HG02759 (cell line): ENCODE results near the gene TAB3.
A peak's percentile ranks its signal among the peaks of the same experiment; 100 is the strongest.
"Not testable (repeated sequence)": the region's sequence is repeated elsewhere in the genome, so short reads cannot be mapped to it uniquely, and the experiment has no call there.

Experiments used
- ATAC-seq: cut with Tn5 transposase; IDR thresholded peaks from one replicate; pipeline ENCODE4 v1.9.1; 2021; ENCODE audit warnings: mild to moderate bottlenecking, moderate library complexity; ENCODE audit not compliant: unreplicated experiment

Gene TAB3

DNA sequence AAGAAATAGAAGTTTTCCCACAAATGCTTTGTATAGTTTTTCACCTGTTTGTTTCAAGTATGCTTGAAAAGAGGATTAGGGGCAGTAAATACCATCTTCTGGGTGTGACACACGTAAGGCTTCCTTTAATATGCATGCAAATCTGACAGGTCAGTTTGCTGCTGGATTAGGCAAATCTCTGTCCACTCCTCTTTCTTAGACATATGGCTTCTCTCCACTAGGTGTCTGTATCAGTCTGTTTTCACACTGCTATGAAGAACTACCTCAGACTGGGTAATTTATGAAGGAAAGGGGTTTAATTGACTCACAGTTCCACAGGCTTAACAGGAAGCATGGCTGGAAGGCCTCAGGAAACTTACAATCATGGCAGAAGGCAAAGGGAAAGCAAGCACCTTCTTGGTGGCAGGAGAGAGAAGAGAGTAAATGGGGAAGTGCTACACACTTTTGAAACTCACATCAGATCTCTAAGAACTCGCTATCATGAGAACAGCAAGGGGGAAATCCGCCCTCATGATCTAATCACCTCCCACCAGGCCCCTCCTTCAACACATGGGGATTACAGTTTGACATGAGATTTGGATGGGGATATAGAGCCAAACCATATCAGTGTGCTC is 66.9 kb downstream of the TAB3 start:
- peak; percentile 82 for ATAC-seq

GRCh38 chrX:30821116-30821515 is 67.9 kb downstream of the TAB3 start:
- no peak for ATAC-seq

DNA sequence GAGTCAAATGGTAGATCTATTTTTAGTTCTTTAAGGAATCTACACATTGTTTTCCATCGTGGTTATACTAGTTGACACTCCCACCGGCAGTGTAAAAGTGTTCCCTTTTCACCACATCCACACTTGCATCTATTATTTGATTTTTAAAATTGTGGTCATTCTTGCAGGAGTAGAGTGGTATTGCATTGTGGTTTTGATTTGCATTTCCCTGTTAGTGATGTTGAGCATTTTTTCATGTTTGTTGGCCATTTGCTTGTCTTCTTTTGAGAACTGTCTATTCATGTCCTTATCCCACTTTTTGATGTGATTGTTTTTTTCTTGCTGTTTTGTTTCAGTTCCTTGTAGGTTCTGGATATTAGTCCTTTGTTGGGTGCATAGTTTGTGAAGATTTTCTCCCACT is 70.0 kb downstream of the TAB3 start:
- no peak for ATAC-seq

DNA sequence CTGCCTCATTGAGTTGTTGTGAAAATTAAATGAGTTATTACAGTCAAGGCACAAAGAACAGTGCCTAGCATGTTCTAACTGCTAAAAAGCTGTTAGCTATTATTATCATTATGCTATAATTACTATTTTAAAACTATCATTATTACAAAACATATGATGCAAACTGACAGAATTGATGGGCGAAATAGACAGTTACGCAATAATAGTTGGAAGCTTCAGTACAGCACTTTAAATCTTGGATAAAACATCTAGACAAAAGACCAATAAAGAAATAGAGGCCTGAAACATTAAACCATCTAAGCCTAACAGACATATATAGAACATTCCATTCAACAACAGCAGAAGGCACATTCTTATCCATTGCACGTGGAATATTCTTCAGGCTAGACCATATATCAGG is 73.0 kb downstream of the TAB3 start:
- no peak for ATAC-seq

GRCh38 chrX:30814978-30815377 is 74.1 kb downstream of the TAB3 start:
- no peak for ATAC-seq

DNA sequence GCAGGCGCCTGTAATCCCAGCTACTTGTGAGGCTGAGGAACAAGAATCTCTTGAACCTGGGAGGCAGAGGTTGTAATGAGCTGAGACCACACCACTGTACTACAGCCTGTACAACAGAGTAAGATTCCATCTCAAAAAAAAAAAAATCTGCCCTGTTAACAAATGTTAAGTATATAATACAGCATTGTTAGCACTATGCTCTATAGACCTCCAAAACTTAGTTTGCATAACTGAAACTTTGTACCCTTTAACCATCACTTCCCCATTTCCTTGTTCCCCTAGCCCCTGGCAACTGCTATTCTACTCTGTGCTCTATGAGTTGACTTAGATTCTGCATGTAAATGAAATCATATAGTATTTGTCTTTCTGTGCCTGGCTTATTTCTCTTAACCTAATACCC is 76.7 kb downstream of the TAB3 start:
- ATAC-seq, result peak; percentile 97

DNA sequence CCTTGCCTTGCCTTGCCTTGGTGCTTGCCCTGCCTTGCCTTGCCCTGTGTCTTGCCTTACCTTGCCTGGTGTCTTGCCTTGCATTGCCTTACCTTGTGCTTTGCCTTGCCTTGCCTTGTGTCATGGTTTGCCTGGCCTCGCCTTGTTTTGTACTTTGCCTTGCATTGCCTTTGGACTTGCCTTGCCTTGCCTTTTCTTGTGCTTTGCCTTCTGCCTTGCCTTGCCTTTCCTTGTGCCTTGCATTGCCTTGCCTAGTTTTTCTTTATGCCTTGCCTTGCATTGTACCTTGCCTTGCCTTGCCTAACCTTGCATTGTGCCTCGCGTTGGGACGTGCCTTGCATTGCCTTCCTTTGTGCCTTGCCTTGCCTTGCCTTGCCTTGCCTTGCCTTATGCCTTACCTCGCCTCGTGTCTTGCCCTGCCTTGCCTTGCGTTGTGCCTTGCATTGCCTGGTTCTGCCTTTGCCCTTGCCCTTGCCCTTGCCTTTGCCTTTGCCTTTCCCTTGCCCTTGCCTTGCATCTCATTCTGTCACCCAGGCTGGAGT is 82.8 kb downstream of the TAB3 start:
- ATAC-seq, result no peak

DNA sequence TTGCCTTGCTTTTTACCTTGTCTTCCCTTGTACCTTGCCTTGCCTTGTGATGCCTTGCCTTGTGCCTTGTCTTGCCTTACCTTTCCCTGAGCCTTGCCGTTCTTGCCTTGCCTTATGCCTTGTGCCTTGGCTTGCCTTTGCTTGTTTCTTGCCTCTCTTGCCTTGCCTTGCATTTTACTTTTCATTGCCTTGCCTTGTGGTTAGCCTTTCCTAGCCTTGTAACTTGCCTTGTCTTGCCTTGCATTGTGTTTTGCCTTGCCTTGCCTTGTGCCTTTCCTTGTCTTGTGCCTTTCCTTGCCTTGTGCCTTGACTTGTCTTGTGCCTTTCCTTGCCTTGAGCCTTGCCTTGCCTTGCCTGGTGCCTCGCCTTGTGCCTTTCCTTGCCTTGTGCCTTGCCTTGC is 84.6 kb downstream of the TAB3 start:
- no peak for ATAC-seq

GRCh38 chrX:30800901-30801300 is 88.2 kb downstream of the TAB3 start:
- no peak for ATAC-seq

DNA sequence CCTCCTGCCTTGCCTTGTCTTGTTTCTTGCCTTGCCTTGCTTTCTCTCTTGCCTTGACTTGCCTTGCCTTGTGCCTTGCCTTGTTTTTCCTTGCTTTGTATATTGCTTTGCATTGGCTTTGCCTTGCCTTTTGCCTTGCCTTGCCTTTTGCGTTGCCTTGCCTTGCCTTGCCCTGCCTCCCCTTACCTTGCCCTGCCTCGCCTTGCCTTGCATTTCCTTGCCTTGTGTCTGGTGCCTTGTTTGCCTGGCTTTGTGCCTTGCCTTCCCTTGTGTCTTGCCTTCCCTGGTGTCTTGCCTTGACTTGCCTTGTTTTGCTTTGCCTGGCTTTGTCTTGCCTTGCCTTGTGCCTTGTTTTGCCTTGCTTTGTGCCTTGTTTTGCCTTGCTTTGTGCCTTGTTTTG is 89.7 kb downstream of the TAB3 start:
- ATAC-seq, result no peak

GRCh38 chrX:30798810-30799209 is 90.2 kb downstream of the TAB3 start:
- ATAC-seq, result no peak

DNA sequence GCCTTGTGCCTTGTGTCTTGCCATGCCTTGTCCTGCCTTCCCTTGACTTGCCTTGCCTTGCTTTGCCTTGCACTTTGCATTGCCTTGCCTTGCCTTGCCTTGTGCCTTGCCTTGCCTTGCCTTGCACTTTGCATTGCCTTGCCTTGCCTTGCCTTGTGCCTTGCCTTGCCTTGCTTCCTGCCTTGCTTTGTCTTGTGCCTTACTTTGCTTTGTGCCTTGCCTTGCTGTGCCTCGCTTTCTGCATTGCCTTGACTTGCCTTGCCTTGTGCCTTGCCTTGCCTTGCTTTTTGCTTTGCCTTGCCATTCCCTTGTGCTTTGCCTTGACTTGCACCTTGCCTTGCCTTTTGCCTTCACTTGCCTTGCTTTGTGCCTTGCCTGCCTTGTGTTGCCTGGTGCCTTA is 91.8 kb downstream of the TAB3 start:
- not testable (repeated sequence) for ATAC-seq

- no peak for ATAC-seq
Observed at GRCh38 chrX:30795981-30796958, 92.8 kb downstream of the TAB3 start.

- ATAC-seq, result no peak
Observed at GRCh38 chrX:30794497-30794896, 94.6 kb downstream of the TAB3 start.

- no peak for ATAC-seq
Observed at GRCh38 chrX:30793767-30794103, 95.3 kb downstream of the TAB3 start.

DNA sequence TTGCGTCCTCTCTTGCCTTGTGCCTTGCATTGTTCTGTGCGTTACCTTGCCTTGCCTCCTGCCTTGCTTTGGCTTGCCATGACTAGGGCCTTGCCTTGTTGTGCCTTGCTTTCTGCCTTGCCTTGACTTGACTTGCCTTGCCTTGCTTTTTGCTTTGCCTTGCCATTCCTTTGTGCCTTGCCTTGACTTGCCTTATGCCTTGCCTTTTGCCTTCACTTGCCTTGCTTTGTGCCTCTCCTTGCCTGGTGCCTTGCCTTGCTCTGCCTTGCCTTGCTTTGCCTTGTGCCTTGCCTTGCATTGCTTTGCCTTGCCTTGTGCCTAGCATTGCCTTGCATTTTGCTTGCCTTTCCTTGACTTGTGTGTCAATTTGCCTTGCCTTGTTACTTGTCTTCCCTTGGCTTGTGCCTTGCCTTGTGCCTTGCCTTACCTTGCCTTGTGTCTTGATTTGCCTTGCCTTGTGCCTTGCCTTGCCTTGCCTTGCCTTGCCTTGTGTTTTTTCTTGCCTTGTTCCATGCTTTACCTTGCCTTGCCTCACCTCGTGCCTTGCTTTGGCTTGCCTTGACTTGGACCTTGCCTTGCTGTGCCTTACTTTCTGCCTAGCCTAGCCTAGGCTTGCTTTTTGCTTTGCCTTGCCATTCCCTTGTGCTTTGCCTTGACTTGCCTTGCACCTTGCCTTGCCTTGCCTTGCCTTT is 95.8 kb downstream of the TAB3 start:
- ATAC-seq, result no peak

GRCh38 chrX:30791296-30792278 is 97.5 kb downstream of the TAB3 start:
- no peak for ATAC-seq

GRCh38 chrX:30787012-30787411 is 102.0 kb downstream of the TAB3 start:
- no peak for ATAC-seq

GRCh38 chrX:30786374-30786773 is 102.7 kb downstream of the TAB3 start:
- no peak for ATAC-seq

DNA sequence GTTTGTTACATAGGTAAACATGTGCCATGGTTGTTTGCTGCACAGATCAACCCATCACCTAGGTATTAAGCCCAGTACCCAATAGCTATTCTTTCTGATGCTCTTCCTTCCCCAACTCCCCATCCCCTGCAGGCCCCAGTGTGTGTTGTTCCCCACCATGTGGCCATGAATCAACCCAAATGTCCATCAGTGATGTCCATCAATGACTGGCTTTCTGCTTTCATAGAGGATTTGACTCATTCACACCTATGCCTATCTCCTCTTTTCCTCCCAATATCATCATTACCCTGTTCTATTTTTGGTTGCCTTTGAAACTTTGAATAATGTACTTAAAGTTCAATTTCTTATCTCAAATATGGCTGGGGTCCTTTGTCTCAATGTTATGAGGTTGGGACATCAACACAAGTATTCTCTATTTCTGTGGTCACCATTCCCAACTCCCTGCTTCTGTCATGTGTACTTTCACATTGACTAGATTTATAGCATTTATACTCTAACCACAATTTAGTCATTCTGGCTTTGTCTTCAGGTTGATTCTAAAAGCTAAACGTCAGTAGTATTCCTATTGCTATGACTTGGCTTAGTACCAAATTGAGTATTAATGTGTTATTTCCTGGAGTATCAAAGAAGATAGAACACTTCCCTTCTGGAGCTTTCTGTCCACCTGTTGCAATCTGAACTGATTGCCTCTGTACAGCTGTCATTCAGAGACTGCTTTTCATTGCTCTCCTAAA is 107.2 kb downstream of the TAB3 start:
- ATAC-seq, result no peak
